Caco-2 (cell line): ENCODE results near the gene CHIC2. TPM values are rescaled to one million over a fixed set of nuclear protein-coding genes. Genes with fewer than 3 reads are reported as not detected.

Experiments used
- BruUV-seq: library from RNA; stranded (reverse); fragments of 400-500 nt; replicated peaks from 2 replicates; lab custom pipeline; 2021; lab: Mats Ljungman, UMichigan
- CTCF ChIA-PET: fragments of 300-600 bp; sonication (Branson Sonifier 250); formaldehyde crosslinking; loops from one replicate; lab custom pipeline; 2022; ENCODE audit warnings: antibody characterized with exemption; lab: Charles Lee
- POLR2A ChIA-PET: fragments of 300-600 bp; sonication (Branson Sonifier 250); formaldehyde crosslinking; loops from one replicate; lab custom pipeline; 2022; ENCODE audit warnings: antibody characterized with exemption; lab: Charles Lee
- DNase-seq, 2 experiments: peaks; one replicate each; pipeline versions ENCODE4 v3.0.0 to v3.0.0-alpha.2; 2020 to 2022
- H3K27me3 ChIP-seq: replicated peaks from 2 replicates; pipeline ENCODE4 v1.6.0; 2011; ENCODE audit warnings: low read length; ENCODE audit not compliant: control insufficient read depth, insufficient read depth
- H3K36me3 ChIP-seq: 2 replicates; pipeline ENCODE4 v1.5.1; 2011; ENCODE audit warnings: low read length; ENCODE audit not compliant: control insufficient read depth, insufficient read depth
- H3K4me1 ChIP-seq: fragments of 250-450 bp; sonication (Bioruptor Pico); 2 replicates; pipeline ENCODE4 v1.5.1; 2020; ENCODE audit warnings: mild to moderate bottlenecking
- H3K4me3 ChIP-seq: 2 replicates; pipeline ENCODE4 v1.5.1; 2011; ENCODE audit warnings: low read depth, mild to moderate bottlenecking, control low read depth, low read length
- H3K9me3 ChIP-seq: fragments of 250-450 bp; sonication (Bioruptor Pico); 2 replicates; pipeline ENCODE4 v1.5.1; 2020; ENCODE audit warnings: mild to moderate bottlenecking, moderate library complexity
- H3K27ac Mint-ChIP-seq: one replicate; pipeline ENCODE4 v1.8.0; 2022; ENCODE audit warnings: mixed read lengths; ENCODE audit not compliant: unreplicated experiment
- H3K27me3 Mint-ChIP-seq: one replicate; pipeline ENCODE4 v1.8.0; 2022; ENCODE audit warnings: mixed read lengths; ENCODE audit not compliant: insufficient read depth, unreplicated experiment
- H3K36me3 Mint-ChIP-seq: one replicate; pipeline ENCODE4 v1.8.0; 2022; ENCODE audit warnings: mild to moderate bottlenecking, mixed read lengths; ENCODE audit not compliant: insufficient read depth, unreplicated experiment
- H3K4me1 Mint-ChIP-seq: one replicate; pipeline ENCODE4 v1.8.0; 2022; ENCODE audit warnings: low read depth, mixed read lengths; ENCODE audit not compliant: unreplicated experiment
- H3K4me3 Mint-ChIP-seq: one replicate; pipeline ENCODE4 v1.8.0; 2022; ENCODE audit warnings: mild to moderate bottlenecking, moderate library complexity, mixed read lengths; ENCODE audit not compliant: unreplicated experiment
- H3K9me3 Mint-ChIP-seq: one replicate; pipeline ENCODE4 v1.8.0; 2022; ENCODE audit warnings: mixed read lengths; ENCODE audit not compliant: unreplicated experiment
- CTCF ChIP-seq, 2 experiments: fragments of 200-600 bp in 1 of 2; IDR thresholded peaks; 1 replicate in 1 of 2; 2 replicates in 1 of 2; pipeline versions ENCODE4 v1.5.1 to v1.8.0; 2011 to 2022; ENCODE audit warnings: antibody characterized with exemption in 1 of 2, control low read depth in 1 of 2, inconsistent platforms in 1 of 2, low read depth in 1 of 2, low read length in 1 of 2, mild to moderate bottlenecking in 1 of 2, moderate library complexity in 1 of 2; ENCODE audit not compliant: insufficient read depth in 1 of 2, severe bottlenecking in 1 of 2, unreplicated experiment in 1 of 2
- intact Hi-C: fragments of 100-400 bp; cut with micrococcal nuclease; formaldehyde crosslinking; loops from one replicate; pipeline ENCODE4 v1.10.0; 2022; ENCODE audit not compliant: unreplicated experiment
- total RNA-seq: library from RNA; stranded (reverse); gene quantifications from 2 replicates; pipeline ENCODE4 v1.2.3, GENCODE V29; 2022

CHIC2 gene
- total RNA-seq, 1 experiment from 2014 or later: 30.0 TPM

DNA sequence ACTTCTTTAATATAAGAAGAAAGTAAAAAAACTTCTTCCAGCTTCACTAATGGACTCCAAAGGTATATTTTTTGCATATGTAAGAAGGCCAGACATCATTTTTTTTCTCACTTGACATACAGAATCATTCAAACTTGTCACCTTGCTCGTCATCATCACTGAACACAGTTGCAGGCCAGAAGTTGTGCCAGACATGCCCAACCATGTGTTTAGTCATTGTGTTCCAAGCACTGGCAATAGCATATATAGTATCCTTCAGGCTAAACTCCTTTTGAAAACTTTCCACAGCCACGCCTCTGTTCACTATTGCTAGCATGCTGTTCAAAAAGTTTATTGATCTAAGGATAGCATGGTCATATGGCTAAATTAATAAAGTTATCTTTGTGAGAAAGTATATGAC, 83.3 kb downstream of the CHIC2 start:
- no peaks in the 10 kb centered on the region for H3K9me3 ChIP-seq
- Mint-ChIP-seq H3K4me3 (no peak overlapping the region), H3K36me3 (peaks cover 11% of the 10 kb centered on the region), H3K9me3 (peaks cover 17% of the 10 kb centered on the region), H3K27me3 (no peaks in the 10 kb centered on the region), H3K4me1 (peaks cover 9% of the 10 kb centered on the region), H3K27ac (no peak overlapping the region)
- BruUV-seq: no TSS peak
- H3K36me3 ChIP-seq: no peaks in the 10 kb centered on the region
- CTCF ChIA-PET: no interaction called here
- TF ChIP-seq CTCF (IDR thresholded peaks at IDR 0.05; ENCODE audit: insufficient read depth in 1 of 2, low read depth in 1 of 2, low read length in 1 of 2, severe bottlenecking in 1 of 2, unreplicated experiment in 1 of 2): no peak
- H3K4me1 ChIP-seq: no peaks in the 10 kb centered on the region; the same call in 1 of the 2 replicates
- no peaks in the 10 kb centered on the region for H3K27me3 ChIP-seq
- no peak for DNase-seq
- intact Hi-C loops: no loop called here
- POLR2A ChIA-PET: interaction anchor here (0.6 kb wide), 1 partner anchor 288 kb away, joined by 5 read pairs; no protein-coding TSS in a partner anchor
- H3K4me3 ChIP-seq: no peak overlapping the region

DNA sequence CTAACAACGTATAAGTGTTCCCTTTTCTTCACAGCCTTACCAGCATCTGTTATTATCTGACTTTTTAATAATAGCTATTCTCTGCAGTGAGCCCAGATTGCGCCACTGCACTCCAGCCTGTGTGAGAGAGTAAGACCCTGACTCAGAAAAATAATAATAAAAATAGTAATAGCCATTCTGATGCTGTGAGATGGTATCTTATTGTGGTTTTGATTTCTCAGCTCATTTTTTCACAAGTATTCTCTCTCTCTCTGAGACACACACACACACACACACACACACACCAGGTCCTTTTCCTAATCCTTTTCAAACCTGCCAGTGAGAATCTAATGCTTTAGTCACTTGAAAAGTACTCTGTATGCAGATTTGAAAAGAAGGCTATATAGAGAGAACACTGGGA, 89.8 kb downstream of the CHIC2 start:
- Histone ChIP-seq H3K27me3 (no peaks in the 10 kb centered on the region), H3K36me3 (no peaks in the 10 kb centered on the region), H3K4me1 (no peaks in the 10 kb centered on the region), H3K4me3 (no peak overlapping the region), H3K9me3 (no peaks in the 10 kb centered on the region)
- Mint-ChIP-seq H3K27ac (no peak overlapping the region), H3K27me3 (no peaks in the 10 kb centered on the region), H3K36me3 (no peaks in the 10 kb centered on the region), H3K9me3 (no peaks in the 10 kb centered on the region), H3K4me1 (no peaks in the 10 kb centered on the region), H3K4me3 (no peak overlapping the region)
- TF ChIP-seq CTCF (IDR thresholded peaks at IDR 0.05; ENCODE audit: insufficient read depth in 1 of 2, low read depth in 1 of 2, low read length in 1 of 2, severe bottlenecking in 1 of 2, unreplicated experiment in 1 of 2): no peak
- DNase-seq: no peak
- ChIA-PET POLR2A (interaction anchor here (1.0 kb wide), 1 partner anchor 8 kb away, joined by 3 read pairs; no protein-coding TSS in a partner anchor), CTCF (no interaction called here)
- no TSS peak for BruUV-seq
- intact Hi-C loops: no loop called here

DNA sequence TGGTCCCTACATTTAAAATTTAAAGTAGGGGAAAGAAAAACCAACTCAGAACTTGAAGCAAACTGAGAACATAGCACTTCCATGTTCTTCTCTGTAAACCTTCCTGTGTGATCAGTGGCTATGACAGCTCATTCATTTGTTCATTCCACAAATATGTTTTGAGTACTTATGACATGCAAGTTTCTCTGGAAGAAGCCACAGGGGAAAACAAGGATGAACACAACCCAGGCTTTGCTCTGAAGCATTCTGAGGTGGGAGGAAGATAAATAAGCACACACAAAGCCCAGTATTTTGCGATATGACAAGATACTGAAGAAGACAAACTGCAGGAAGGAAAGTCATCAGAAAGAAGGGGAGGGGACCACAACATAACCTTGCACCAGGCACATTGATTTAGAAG, 96.4 kb downstream of the CHIC2 start:
- Mint-ChIP-seq H3K27me3 (no peaks in the 10 kb centered on the region), H3K4me3 (no peak overlapping the region), H3K27ac (no peak overlapping the region), H3K4me1 (no peaks in the 10 kb centered on the region), H3K9me3 (peaks cover 8% of the 10 kb centered on the region), H3K36me3 (no peaks in the 10 kb centered on the region)
- no peak overlapping the region for H3K4me3 ChIP-seq
- POLR2A ChIA-PET: no interaction called here
- no peaks in the 10 kb centered on the region for H3K27me3 ChIP-seq
- H3K9me3 ChIP-seq: no peaks in the 10 kb centered on the region
- H3K4me1 ChIP-seq: peaks cover 5% of the 10 kb centered on the region; the same call in 1 of the 2 replicates
- no TSS peak for BruUV-seq
- intact Hi-C loops: no loop called here
- CTCF ChIA-PET: no interaction called here
- no peak for DNase-seq
- H3K36me3 ChIP-seq: no peaks in the 10 kb centered on the region
- TF ChIP-seq CTCF (IDR thresholded peaks at IDR 0.05; ENCODE audit: insufficient read depth in 1 of 2, low read depth in 1 of 2, low read length in 1 of 2, severe bottlenecking in 1 of 2, unreplicated experiment in 1 of 2): no peak
